ENCODE data around the gene CABP1. TPM values are rescaled to one million over a fixed set of nuclear protein-coding genes. Genes with fewer than 3 reads are reported as not detected.

Gene CABP1
- total and polyA plus RNA-seq, 9 of the 15 experiments (the other 6 are each of a cell fraction or from before 2014, with no cell fraction given) = not detected

- H3K4me3 ChIP-seq = no peak overlapping the region
- no peak overlapping the region for H3K4me2 ChIP-seq (ENCODE audit: insufficient read depth, low read length)
- intact Hi-C loops (cut with micrococcal nuclease) (no loop called here), in situ Hi-C loops (cut with MboI) (loop anchor here (25.0 kb wide), 1 partner anchor 316 kb away; the partner anchor contains the start of gene PLA2G1B)
- peaks cover 3 to 11% of the 10 kb centered on the region in 2 experiments; a peak in 2 of 5 replicates for H3K4me1 ChIP-seq (replicated peaks in 1 of 2; ENCODE audit: control insufficient read depth in 2 of 2, insufficient read depth in 2 of 2, low read length in 2 of 2)
- FAIRE-seq (no peak), ATAC-seq (no peak), DNase-seq (ENCODE audit: extremely low read depth in 1 of 4, low spot score in 3 of 4) (no peak)
- WGBS (ENCODE audit: insufficient coverage, low coverage, missing lambda C conversion rate) = 5% methylated on average over 10 of the region's 10 CpGs
- no TSS peak for BruUV-seq (replicated peaks)
- POLR2A ChIA-PET = interaction anchor here (2.2 kb wide), 1 partner anchor 11 kb away, joined by 9 read pairs; no protein-coding TSS in a partner anchor
- CTCF ChIA-PET (ENCODE audit: low intra/inter-chr PET ratio) = no interaction called here
- no peak overlapping the region for H3K27ac ChIP-seq (ENCODE audit: extremely low read depth, low read depth, low read length)
- no peak overlapping the region for H2AFZ ChIP-seq (ENCODE audit: low read depth, low read length)
- H3K27me3 ChIP-seq (ENCODE audit: control insufficient read depth in 2 of 2, insufficient read depth in 2 of 2, low read length in 2 of 2) = peaks cover 48 to 78% of the 10 kb centered on the region in 2 experiments
- H3K9me1 ChIP-seq (ENCODE audit: control insufficient read depth, insufficient read depth, low read length) = no peaks in the 10 kb centered on the region
- no peaks in the 10 kb centered on the region for H3K36me3 ChIP-seq (ENCODE audit: control insufficient read depth, insufficient read depth, low read length)
- H3K79me2 ChIP-seq (ENCODE audit: control insufficient read depth, insufficient read depth, low read length) = no peaks in the 10 kb centered on the region
- TF ChIP-seq SMAD2 (IDR thresholded peaks at IDR 0.05; ENCODE audit: low read depth, low read length) (no peak), RFX1 (IDR thresholded peaks at IDR 0.05) (peak; percentile 19; the same call in 1 of the 2 replicates), ZFP36 (IDR thresholded peaks at IDR 0.05; ENCODE audit: low read depth, low read length, partially characterized antibody) (peak; percentile 59)
- no peaks in the 10 kb centered on the region for H3K9me3 ChIP-seq (replicated peaks; ENCODE audit: control insufficient read depth, insufficient read depth, low read depth, low read length)
- no peaks in the 10 kb centered on the region; the same call in 1 of the 2 replicates for H4K20me1 ChIP-seq (replicated peaks; ENCODE audit: control insufficient read depth, insufficient read depth, low read length)
- no peak overlapping the region for H3K9ac ChIP-seq (ENCODE audit: insufficient read depth in 1 of 2, low read depth in 2 of 2, low read length in 2 of 2)
Measured at GRCh38 chr12:120652656-120653435, 12.4 kb downstream of the CABP1 start.

- no peaks in the 10 kb centered on the region for H3K9me3 ChIP-seq (replicated peaks; ENCODE audit: control insufficient read depth, insufficient read depth, low read depth, low read length)
- no peaks in the 10 kb centered on the region for H3K9me1 ChIP-seq (ENCODE audit: control insufficient read depth, insufficient read depth, low read length)
- no peak for TF ChIP-seq FOSL1 (tag; conservative IDR thresholded peaks at IDR 0.05)
- TF ChIP-seq PHF21A (IDR thresholded peaks at IDR 0.05; ENCODE audit: borderline replicate concordance, low read depth) = no peak
- TF ChIP-seq SUPT5H (IDR thresholded peaks at IDR 0.05) = no peak
- TF ChIP-seq ZNF77 (CRISPR knock-in tag; IDR thresholded peaks at IDR 0.05) = no peak
- FAIRE-seq = no peak
- in situ Hi-C loops (cut with MboI) = loop anchor here (25.0 kb wide), 1 partner anchor 316 kb away; the partner anchor contains the start of gene PLA2G1B
- intact Hi-C loops (cut with micrococcal nuclease) = no loop called here
- CTCF ChIA-PET (ENCODE audit: low intra/inter-chr PET ratio) = no interaction called here
- BruUV-seq (replicated peaks) = no TSS peak
- POLR2A ChIA-PET = interaction anchor here (0.7 to 2.2 kb wide), 2 partner anchors 10 to 193 kb away, joined by 3 to 9 read pairs; no protein-coding TSS in a partner anchor
- H3K27me3 ChIP-seq (ENCODE audit: control insufficient read depth in 2 of 2, insufficient read depth in 2 of 2, low read length in 2 of 2) = peaks cover 48 to 86% of the 10 kb centered on the region in 2 experiments
- H3K4me1 ChIP-seq (replicated peaks in 1 of 2; ENCODE audit: control insufficient read depth in 2 of 2, insufficient read depth in 2 of 2, low read length in 2 of 2) = peaks cover 3 to 11% of the 10 kb centered on the region in 2 experiments; a peak in 2 of 5 replicates
- H3K4me2 ChIP-seq (ENCODE audit: insufficient read depth, low read length) = no peak overlapping the region
- DNase-seq (ENCODE audit: extremely low read depth in 1 of 4, low spot score in 3 of 4) = no peak
- H3K79me2 ChIP-seq (ENCODE audit: control insufficient read depth, insufficient read depth, low read length) = no peaks in the 10 kb centered on the region
- no peaks in the 10 kb centered on the region; the same call in none of the 2 replicates for H4K20me1 ChIP-seq (replicated peaks; ENCODE audit: control insufficient read depth, insufficient read depth, low read length)
- no peak for ATAC-seq
- H3K36me3 ChIP-seq (ENCODE audit: control insufficient read depth, insufficient read depth, low read length) = no peaks in the 10 kb centered on the region
- 4% methylated on average over 11 of the region's 11 CpGs for WGBS (ENCODE audit: insufficient coverage, low coverage, missing lambda C conversion rate)
- no peak overlapping the region for H2AFZ ChIP-seq (ENCODE audit: low read depth, low read length)
- no peak overlapping the region for H3K9ac ChIP-seq (ENCODE audit: insufficient read depth in 1 of 2, low read depth in 2 of 2, low read length in 2 of 2)
- H3K27ac ChIP-seq (ENCODE audit: extremely low read depth, low read depth, low read length) = no peak overlapping the region
- H3K4me3 ChIP-seq = no peak overlapping the region
Measured at GRCh38 chr12:120653611-120654010, 13.2 kb downstream of the CABP1 start.
